Dermis blood vessel endothelial cell (primary cell): ENCODE data around the gene POLR3B. TPM values are rescaled to one million over a fixed set of nuclear protein-coding genes. Genes with fewer than 3 reads are reported as not detected.
"Not testable (repeated sequence)": the region's sequence is repeated elsewhere in the genome, so short reads cannot be mapped to it uniquely, and the experiment has no call there.

ENCODE experiments used
- DNase-seq: peaks from one replicate; pipeline ENCODE4 v3.0.0; 2010
- total RNA-seq: library from RNA; depleted of rRNA; stranded (reverse); fragments of >200 nt; gene quantifications from 2 replicates; pipeline ENCODE4 v1.2.3, GENCODE V29; 2014

The POLR3B gene
- total RNA-seq, 1 donor from 2014 or later, result 7.8 TPM

GRCh38 chr12:106417926-106418910 is 60.7 kb downstream of the POLR3B start:
- peak; percentile 73 for DNase-seq

- peak; percentile 43 for DNase-seq
Observed at GRCh38 chr12:106418970-106419369, 61.4 kb downstream of the POLR3B start.

- no peak for DNase-seq
Observed at GRCh38 chr12:106423291-106423690, 65.7 kb downstream of the POLR3B start.

GRCh38 chr12:106425061-106425702 is 67.6 kb downstream of the POLR3B start:
- DNase-seq, result no peak

GRCh38 chr12:106427917-106428316 is 70.4 kb downstream of the POLR3B start:
- no peak for DNase-seq

- no peak for DNase-seq
Observed at GRCh38 chr12:106428384-106428783, 70.8 kb downstream of the POLR3B start.

- no peak for DNase-seq
Observed at GRCh38 chr12:106429043-106429552, 71.5 kb downstream of the POLR3B start.

- peak; percentile 4 for DNase-seq
Observed at GRCh38 chr12:106429636-106430035, 72.1 kb downstream of the POLR3B start.

GRCh38 chr12:106431839-106432411 is 74.4 kb downstream of the POLR3B start:
- DNase-seq, result no peak

GRCh38 chr12:106433055-106433454 is 75.5 kb downstream of the POLR3B start:
- no peak for DNase-seq

- no peak for DNase-seq
Observed at GRCh38 chr12:106434526-106434925, 77.0 kb downstream of the POLR3B start.

GRCh38 chr12:106436164-106436563 is 78.6 kb downstream of the POLR3B start:
- no peak for DNase-seq

- no peak for DNase-seq
Observed at GRCh38 chr12:106442575-106442974, 85.0 kb downstream of the POLR3B start.

- DNase-seq, result no peak
Observed at GRCh38 chr12:106445053-106445452, 87.5 kb downstream of the POLR3B start.

GRCh38 chr12:106445959-106446358 is 88.4 kb downstream of the POLR3B start:
- no peak for DNase-seq

GRCh38 chr12:106446419-106447092 is 89.0 kb downstream of the POLR3B start:
- DNase-seq, result peak; percentile 42

GRCh38 chr12:106452309-106452708 is 94.8 kb downstream of the POLR3B start:
- DNase-seq, result no peak

- no peak for DNase-seq
Observed at GRCh38 chr12:106455111-106455510, 97.6 kb downstream of the POLR3B start.

GRCh38 chr12:106459124-106459523 is 101.6 kb downstream of the POLR3B start:
- DNase-seq, result no peak

GRCh38 chr12:106459534-106459933 is 102.0 kb downstream of the POLR3B start:
- DNase-seq, result no peak

GRCh38 chr12:106461730-106462129 is 104.2 kb downstream of the POLR3B start:
- DNase-seq, result no peak

GRCh38 chr12:106465605-106466004 is 108.1 kb downstream of the POLR3B start:
- not testable (repeated sequence) for DNase-seq

GRCh38 chr12:106475662-106476061 is 118.1 kb downstream of the POLR3B start:
- not testable (repeated sequence) for DNase-seq
